GM12878 (cell line): ENCODE measurements around the gene CEP57. TPM values are rescaled to one million over a fixed set of nuclear protein-coding genes. Genes with fewer than 3 reads are reported as not detected.

ENCODE experiments used
- ATAC-seq: fragments of 200-7000 bp; cut with Tn5 transposase; 3 replicates; pipeline ENCODE4 v1.9.1; 2020; ENCODE audit warnings: mild to moderate bottlenecking, moderate library complexity
- BruUV-seq: library from RNA; stranded (reverse); fragments of 400-500 nt; replicated peaks from 2 replicates; lab custom pipeline; 2021; lab: Mats Ljungman, UMichigan
- CTCF ChIA-PET: fragments of 300-600 bp; sonication (Branson Sonifier 250); formaldehyde crosslinking; extraction: SDS; loops from one replicate; lab custom pipeline; 2021; ENCODE audit warnings: inconsistent platforms; lab: Yijun Ruan, JAX
- POLR2A ChIA-PET: fragments of 350-600 bp; formaldehyde crosslinking; extraction: SDS; loops from one replicate; lab custom pipeline; 2021; ENCODE audit warnings: inconsistent platforms; lab: Charles Lee
- RAD21 ChIA-PET: fragments of 300-600 bp; sonication (Branson Sonifier 250); formaldehyde crosslinking; loops from one replicate; lab custom pipeline; 2023; ENCODE audit warnings: antibody characterized with exemption; ENCODE audit not compliant: unreplicated experiment; lab: Charles Lee
- SMC1A ChIA-PET: fragments of 300-600 bp; sonication (Branson Sonifier 250); formaldehyde crosslinking; loops from one replicate; lab custom pipeline; 2023; ENCODE audit not compliant: unreplicated experiment, uncharacterized antibody; lab: Charles Lee
- DNase-seq: peaks from one replicate; pipeline ENCODE4 v3.0.0-alpha.2; 2011; ENCODE audit warnings: low read depth, low spot score
- FAIRE-seq: peaks from 3 replicates; lab custom pipeline; 2011; peaks lifted over from hg19 to GRCh38; lab: Jason Lieb, UNC
- H2AFZ ChIP-seq: 2 replicates; pipeline ENCODE4 v1.6.0; 2011; ENCODE audit warnings: low read depth, low read length, control low read depth; ENCODE audit not compliant: control insufficient read depth
- H3K27ac ChIP-seq: 2 replicates; pipeline ENCODE4 v1.5.1; 2011; ENCODE audit warnings: control low read depth; ENCODE audit not compliant: control insufficient read depth, insufficient read depth
- H3K27me3 ChIP-seq, 2 experiments: replicated peaks in 1 of 2; 2 replicates each; pipeline versions ENCODE4 v1.6.0 to v1.6.1; 2011; ENCODE audit warnings: low read length in 1 of 2; ENCODE audit not compliant: control insufficient read depth in 2 of 2, insufficient read depth in 2 of 2
- H3K36me3 ChIP-seq, 2 experiments: 2 replicates each; pipeline ENCODE4 v1.5.1; 2011; ENCODE audit warnings: low read length in 1 of 2; ENCODE audit not compliant: control insufficient read depth in 2 of 2, insufficient read depth in 2 of 2
- H3K4me1 ChIP-seq: 2 replicates; pipeline ENCODE4 v1.6.1; 2011; ENCODE audit warnings: mild to moderate bottlenecking, low read length, moderate library complexity, mixed read lengths; ENCODE audit not compliant: control insufficient read depth, insufficient read depth
- H3K4me2 ChIP-seq: 2 replicates; pipeline ENCODE4 v1.6.0; 2011; ENCODE audit warnings: control low read depth; ENCODE audit not compliant: control insufficient read depth, insufficient read depth
- H3K4me3 ChIP-seq: fragments of 200-600 bp; sonication (generic); 2 replicates; pipeline ENCODE4 v1.5.1; 2016
- H3K79me2 ChIP-seq: 2 replicates; pipeline ENCODE4 v1.6.0; 2011; ENCODE audit warnings: low read length; ENCODE audit not compliant: control insufficient read depth, insufficient read depth
- H3K9ac ChIP-seq: 2 replicates; pipeline ENCODE4 v1.8.0; 2011; ENCODE audit warnings: low read length, control low read depth, mixed read lengths; ENCODE audit not compliant: control insufficient read depth, insufficient read depth
- H3K9me3 ChIP-seq: replicated peaks from 3 replicates; pipeline ENCODE4 v1.5.1; 2011; ENCODE audit warnings: mild to moderate bottlenecking, low read length; ENCODE audit not compliant: control insufficient read depth, insufficient read depth
- H4K20me1 ChIP-seq: 2 replicates; pipeline ENCODE4 v1.6.0; 2011; ENCODE audit not compliant: control insufficient read depth, insufficient read depth
- EZH2 ChIP-seq: IDR thresholded peaks from 2 replicates; pipeline ENCODE4 v1.6.1; 2012; ENCODE audit warnings: low read depth, mild to moderate bottlenecking, control low read depth, inconsistent platforms, low read length, borderline replicate concordance; ENCODE audit not compliant: control insufficient read depth
- IRF4 ChIP-seq: IDR thresholded peaks from 2 replicates; pipeline ENCODE4 v1.6.1; 2011; ENCODE audit warnings: low read depth, low read length
- KAT2A ChIP-seq: conservative IDR thresholded peaks from 2 replicates; pipeline ENCODE4 v1.6.1; 2011; ENCODE audit warnings: low read depth, low read length; ENCODE audit not compliant: control insufficient read depth
- KDM1A ChIP-seq: fragments of 200-600 bp; sonication (generic); IDR thresholded peaks from 2 replicates; pipeline ENCODE4 v1.6.1; 2016; ENCODE audit warnings: borderline replicate concordance
- WGBS: methylation state at CpG from one replicate; pipeline ENCODE4 v1.1.6; 2016; ENCODE audit warnings: low lambda C conversion rate; ENCODE audit not compliant: insufficient replicate concordance, insufficient coverage; ENCODE audit errors: missing lambda C conversion rate; 5-methylcytosine and 5-hydroxymethylcytosine counted together
- in situ Hi-C: fragments of 300-500 bp; cut with MboI; formaldehyde crosslinking; loops from 9 replicates; pipeline ENCODE4 v1.14.3; 2018; ENCODE audit warnings: mixed read lengths
- intact Hi-C: fragments of 100-400 bp; cut with micrococcal nuclease; formaldehyde crosslinking; loops from one replicate; pipeline ENCODE4 v1.14.2; 2022; ENCODE audit not compliant: unreplicated experiment
- polyA plus RNA-seq, 11 experiments: library from polyadenylated mRNA; depleted of rRNA in 4 of 11; unstranded in 6 of 11; stranded (reverse) in 5 of 11; fragments of >200 nt; fragmentation: Nextera tagmentation in 4 of 11; fragmentation: Illumina TruSeq in 1 of 11; extraction: Ambion mirVana in 4 of 11; extraction: Trizol in 1 of 11; gene quantifications; 1 replicate in 1 of 11; 2 replicates in 10 of 11; pipeline versions ENCODE4 v1.2.1 to v1.2.3, GENCODE V29; 2011 to 2016; ENCODE audit warnings: inconsistent platforms in 2 of 11, missing spikeins in 2 of 11, low read depth in 1 of 11
- total RNA-seq, 4 experiments: library from RNA; depleted of rRNA in 3 of 4; stranded (reverse); fragments of >200 nt in 3 of 4; fragmentation: Illumina TruSeq in 1 of 4; extraction: Trizol in 1 of 4; gene quantifications; 2 replicates each; pipeline versions ENCODE4 v1.2.1 to v1.2.3, GENCODE V29; 2013 to 2021

CEP57 gene
- total and polyA plus RNA-seq, 10 of the 15 experiments (the other 5 are each of a cell fraction or from before 2014, with no cell fraction given): 19.4 to 85.4 (median 56.8) TPM

DNA sequence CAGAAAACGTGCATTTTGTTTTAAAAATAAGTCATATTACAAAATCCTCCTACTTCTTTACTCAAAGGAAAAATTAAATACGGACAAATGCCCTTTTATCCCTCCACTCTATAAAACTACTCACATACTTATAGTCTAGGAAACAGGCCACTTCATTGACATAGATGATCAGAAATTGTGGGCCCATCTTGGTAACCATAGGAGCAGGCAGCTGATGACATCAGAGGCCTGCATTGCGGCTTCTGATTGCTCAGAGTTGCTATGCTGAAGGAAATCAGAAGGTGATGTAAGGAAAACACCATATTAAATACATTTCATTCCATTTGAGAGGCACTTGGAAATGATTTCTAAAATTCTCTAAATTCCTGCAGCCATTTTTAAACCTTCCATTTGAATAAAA lies 27.8 kb upstream of the CEP57 start:
- no peaks in the 10 kb centered on the region for H3K79me2 ChIP-seq
- no peaks in the 10 kb centered on the region for H3K4me1 ChIP-seq
- 67% methylated on average over 3 of the region's 3 CpGs for WGBS
- FAIRE-seq (no peak), ATAC-seq (no peak), DNase-seq (no peak)
- H2AFZ ChIP-seq: no peak overlapping the region
- no peaks in the 10 kb centered on the region for H3K27me3 ChIP-seq
- H3K27ac ChIP-seq: no peak overlapping the region
- ChIA-PET POLR2A (interaction anchor here (1.2 to 2.1 kb wide), 3 partner anchors 47 to 530 kb away, joined by 3 to 5 read pairs (median 5); no protein-coding TSS in a partner anchor), RAD21 (interaction anchor here (1.1 to 10.8 kb wide), 9 partner anchors 18 to 608 kb away, joined by 3 to 215 read pairs (median 5); partner anchors contain the start of gene SESN3), SMC1A (interaction anchor here (1.1 to 10.8 kb wide), 15 partner anchors 12 to 692 kb away, joined by 3 to 249 read pairs (median 4); partner anchors contain the start of gene SESN3), CTCF (interaction anchor here (0.6 to 12.2 kb wide), 13 partner anchors 9 to 607 kb away, joined by 3 to 324 read pairs (median 4); no protein-coding TSS in a partner anchor)
- H3K36me3 ChIP-seq: no peaks in the 10 kb centered on the region
- intact Hi-C loops (loop anchor here (5.0 kb wide), 2 partner anchors 185 to 695 kb away; partner anchors contain the start of gene SRSF8), in situ Hi-C loops (loop anchor here (5.0 kb wide), 1 partner anchor 610 kb away; no protein-coding TSS in a partner anchor)
- no peak overlapping the region for H3K9ac ChIP-seq
- H3K9me3 ChIP-seq: no peaks in the 10 kb centered on the region
- no peaks in the 10 kb centered on the region for H4K20me1 ChIP-seq
- H3K4me2 ChIP-seq: no peak overlapping the region
- no TSS peak for BruUV-seq
- no peak for TF ChIP-seq KDM1A
- no peak for TF ChIP-seq IRF4
- no peak for TF ChIP-seq EZH2
- no peak for TF ChIP-seq KAT2A
- H3K4me3 ChIP-seq: no peak overlapping the region
